Measurements from ENCODE around the gene CDK2AP2.
"Not testable (repeated sequence)": the region's sequence is repeated elsewhere in the genome, so short reads cannot be mapped to it uniquely, and the experiment has no call there.

Gene CDK2AP2, protein sequence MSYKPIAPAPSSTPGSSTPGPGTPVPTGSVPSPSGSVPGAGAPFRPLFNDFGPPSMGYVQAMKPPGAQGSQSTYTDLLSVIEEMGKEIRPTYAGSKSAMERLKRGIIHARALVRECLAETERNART

DNA sequence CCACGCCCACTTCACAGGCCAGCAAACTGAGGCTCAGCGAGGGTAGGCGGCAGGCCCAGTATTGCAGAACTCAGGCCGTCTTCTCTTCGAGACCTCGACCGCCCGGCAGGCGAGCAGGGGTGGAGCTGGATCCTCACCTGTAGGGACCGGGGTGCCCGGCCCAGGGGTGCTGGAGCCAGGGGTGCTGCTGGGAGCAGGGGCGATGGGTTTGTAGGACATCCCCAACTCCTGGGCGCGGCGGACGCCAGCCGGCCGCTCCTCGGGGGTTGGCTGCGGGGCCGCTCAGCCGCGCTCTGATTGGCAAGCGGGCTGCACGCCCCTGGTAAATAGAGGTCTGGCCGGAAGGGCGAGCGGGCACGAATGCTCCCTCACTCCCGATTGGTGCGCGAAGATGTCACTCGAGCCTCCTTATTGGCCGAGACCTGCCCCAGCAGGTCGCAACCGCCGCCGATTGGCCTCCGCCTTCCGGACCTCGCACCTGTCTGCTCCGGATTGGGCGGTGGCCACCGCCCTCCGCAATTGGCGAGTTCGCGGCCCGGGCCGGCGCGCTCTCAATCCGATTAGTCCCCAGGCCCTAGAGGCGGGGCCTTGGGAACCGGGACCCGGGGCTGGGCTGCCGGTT lies at the start of gene CDK2AP2:
CDK2AP2 (minus strand) TSS at position 299 of the 622 bp plus-strand sequence; CDS start at position 219, 80 bp downstream.
- DNase-seq: peak; percentile 99 to 100 (median 100)

DNA sequence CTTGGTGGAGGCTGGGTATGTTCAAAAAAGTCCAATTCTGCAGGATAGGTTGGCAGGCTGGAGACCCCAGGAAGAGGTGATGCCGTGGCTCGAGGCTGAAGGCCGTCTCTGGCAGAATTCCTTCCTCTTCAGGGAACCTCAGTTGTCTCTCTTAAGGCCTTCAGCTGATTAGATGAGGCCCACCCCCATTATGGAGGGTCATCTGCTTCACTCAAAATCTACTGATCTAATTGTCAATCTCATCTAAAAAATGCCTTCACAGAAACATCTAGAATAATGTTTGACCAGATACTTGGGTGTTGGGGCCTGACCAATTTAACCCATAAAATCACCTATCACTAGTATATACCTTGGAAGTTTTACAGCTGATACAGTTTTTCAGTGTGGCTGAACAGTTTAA lies 48.3 kb upstream of the CDK2AP2 start:
- DNase-seq: no peak

DNA sequence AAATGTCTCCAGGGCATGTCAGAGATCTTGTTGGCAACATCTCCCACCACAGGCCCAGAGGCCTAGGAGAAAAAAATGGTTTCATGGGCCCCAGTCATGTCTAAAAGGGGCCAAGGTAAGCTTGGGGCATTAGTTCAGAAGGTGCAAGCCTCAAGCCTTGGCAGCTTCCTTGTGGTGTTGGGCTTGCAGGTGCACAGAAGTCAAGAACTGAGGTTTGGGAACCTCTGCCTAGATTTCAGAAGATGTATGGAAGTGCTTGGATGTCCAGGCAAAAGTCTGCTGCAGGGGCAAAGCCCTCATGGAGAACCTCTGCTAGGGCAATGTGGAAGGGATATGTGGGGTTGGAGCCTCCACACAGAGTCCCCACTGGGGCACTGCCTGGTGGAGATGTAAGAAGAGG lies 43.7 kb upstream of the CDK2AP2 start:
- DNase-seq: not testable (repeated sequence)

DNA sequence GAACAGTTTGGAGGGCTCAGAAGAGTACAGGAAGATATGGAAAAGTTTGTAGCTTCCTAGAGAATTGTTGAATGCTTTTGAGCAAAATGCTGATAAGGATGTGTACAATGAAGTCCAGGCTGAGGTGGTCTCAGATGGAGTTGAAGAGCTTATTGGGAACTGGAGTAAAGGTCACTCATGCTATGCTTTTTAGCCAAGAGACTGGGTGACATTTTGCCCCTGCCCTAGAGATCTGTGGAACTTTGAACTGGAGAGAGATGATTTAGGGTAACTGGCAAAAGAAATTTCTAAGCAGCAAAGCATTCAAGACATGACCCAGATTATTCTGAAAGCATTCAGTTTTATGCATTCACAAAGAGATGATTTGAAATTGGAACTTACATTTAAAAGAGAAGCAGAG lies 43.2 kb upstream of the CDK2AP2 start:
- DNase-seq: no peak

DNA sequence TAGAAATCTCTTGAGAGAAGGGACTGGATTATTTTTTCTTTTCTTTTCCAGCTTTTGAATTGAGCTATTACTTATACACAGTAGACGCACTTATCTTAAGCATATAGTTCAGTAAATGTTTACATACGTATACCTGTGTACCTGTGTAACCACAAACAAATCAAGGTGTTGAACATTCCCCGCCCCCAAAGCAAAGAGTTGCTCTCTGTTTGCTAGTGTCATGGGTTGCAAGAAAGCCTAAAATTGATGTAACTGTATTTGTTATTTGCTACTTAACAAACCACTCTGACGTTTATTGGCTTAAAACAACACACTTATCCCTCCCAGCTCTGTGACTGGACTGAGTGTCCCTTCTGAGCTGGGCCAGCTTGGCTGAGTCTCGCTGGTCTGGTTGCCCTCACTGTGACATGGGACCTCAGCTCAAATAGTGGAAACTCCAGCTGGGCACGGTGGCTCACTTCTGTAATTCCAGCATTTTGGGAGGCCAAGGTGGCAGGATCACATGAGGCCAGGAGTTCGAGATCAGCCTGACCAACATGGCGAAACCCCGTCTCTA lies 40.7 kb upstream of the CDK2AP2 start:
- DNase-seq: no peak

DNA sequence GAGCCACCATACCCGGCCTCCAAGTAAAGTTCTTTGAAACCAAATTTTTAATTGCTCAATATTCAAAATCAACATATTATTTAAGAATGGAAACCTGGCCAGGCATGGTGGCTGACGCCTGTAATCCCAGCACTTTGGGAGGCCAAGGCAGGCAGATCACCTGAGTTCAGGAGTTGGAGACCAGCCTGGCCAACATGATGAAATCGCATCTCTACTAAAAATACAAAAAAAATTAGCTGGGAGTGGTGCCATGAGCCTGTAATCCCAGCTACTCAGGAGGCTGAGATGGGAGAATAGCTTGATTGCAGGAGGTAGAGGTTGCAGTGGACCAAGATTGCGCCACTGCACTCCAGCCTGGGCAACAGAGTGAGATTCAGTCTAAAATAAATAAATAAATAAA lies 40.1 kb upstream of the CDK2AP2 start:
- DNase-seq: not testable (repeated sequence)

DNA sequence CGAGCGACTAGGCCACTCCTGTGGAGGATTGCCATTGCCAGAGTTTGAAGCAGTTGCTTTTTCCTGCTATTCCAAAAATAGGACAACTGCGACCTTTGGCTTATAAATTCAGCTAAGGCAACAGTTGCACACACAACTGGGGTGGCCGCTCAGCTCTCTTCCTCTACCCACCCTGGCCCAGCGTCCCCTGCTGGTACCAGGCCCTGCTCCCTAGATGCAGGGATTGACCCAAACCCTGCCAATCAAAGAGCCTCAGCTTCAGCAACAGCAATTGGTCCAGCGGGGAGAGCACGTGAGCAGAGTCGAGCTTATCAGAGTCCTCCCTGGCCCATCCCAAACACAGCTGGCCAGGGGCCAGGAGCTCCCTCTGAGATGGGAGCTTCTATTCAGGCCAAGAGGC lies 37.3 kb upstream of the CDK2AP2 start:
- peak in 1 of 3 experiments; percentile 14 for DNase-seq

DNA sequence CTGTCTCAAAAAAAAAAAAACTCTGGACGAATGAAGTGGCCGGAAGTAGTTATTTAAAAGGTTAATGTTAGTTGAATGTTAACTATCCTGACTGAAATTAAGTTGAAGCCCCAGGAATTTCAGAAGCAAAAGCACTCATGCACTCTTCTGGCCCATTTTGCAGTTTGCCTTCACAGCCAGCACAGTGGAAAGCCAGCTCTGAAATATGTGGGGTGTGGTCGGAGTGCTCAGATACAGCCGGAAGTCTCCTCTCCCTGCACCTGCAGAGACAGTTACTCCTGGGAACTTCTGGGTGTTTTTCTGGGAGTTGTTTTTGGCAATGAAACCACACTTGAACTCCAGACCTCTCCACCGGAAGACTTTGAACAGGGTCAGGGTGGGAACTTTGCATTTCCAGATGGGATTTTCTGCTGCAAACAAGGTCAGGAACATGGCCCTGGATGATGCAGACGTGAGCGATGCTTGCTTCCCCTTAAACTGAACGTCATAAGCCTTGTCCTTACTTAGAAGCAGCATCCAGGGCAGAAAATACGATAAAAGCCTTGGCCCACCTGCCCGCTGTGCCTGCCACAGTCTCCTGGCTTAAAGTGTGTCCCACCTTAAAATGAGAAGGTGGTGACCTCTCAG lies 36.8 kb upstream of the CDK2AP2 start:
- no peak for DNase-seq

DNA sequence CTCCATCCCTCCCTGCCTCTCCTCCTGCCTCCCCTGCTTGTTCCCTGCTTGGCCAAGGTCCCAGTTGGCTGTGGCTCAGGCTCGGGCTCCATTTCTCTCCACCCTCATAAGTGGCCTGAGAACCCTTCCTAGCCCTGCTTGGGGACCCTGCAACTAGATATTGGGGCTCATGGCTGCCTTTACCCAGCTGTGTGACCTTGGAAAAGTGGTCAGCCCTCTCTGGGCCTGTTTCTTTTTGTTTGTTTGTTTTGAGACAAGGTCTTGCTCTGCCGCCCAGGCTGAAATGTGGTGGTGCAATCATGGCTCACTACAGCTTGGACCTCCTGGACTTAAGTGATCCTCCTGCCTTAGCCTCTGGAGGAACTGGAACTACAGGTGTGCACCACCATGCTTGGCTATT lies 35.6 kb upstream of the CDK2AP2 start:
- DNase-seq: no peak

DNA sequence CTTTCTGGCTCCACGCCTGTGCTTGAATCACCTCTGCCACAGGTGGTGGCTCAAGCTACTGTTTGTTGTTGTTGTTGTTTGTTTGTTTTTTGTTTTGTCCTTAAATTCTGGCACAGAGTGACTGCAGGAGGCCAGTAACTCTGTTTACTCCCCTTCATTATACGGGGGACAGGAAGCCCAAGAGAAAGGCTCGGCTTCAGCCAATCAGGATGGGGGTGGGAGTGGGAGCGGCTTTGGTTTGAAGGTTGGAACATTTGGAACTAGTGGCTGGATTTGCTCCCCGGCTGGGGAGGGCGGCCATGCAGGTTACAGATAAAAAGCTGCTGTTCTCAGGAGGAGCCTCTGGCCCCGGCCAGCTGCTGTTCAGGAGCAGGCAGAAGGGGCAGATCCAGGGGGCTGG lies 35.0 kb upstream of the CDK2AP2 start:
- DNase-seq: no peak

DNA sequence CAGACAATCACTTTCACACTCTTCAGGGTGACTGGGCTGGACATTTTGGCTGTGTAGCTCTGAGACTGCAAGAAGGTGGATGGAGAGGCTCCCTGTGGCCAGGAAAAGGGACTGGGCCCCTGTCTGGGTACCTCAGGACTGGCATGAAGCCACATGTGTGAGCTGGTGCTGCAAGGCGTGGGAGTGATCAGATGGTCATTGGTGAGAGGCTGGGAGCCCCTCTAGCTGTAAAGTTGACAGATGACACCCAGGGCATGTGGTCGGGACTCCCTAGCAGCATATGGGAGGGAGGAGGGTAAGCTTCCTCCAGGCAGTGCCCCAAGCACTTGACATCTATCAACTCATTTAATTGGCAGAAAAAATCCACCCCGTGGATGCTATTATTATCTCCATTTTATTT lies 34.2 kb upstream of the CDK2AP2 start:
- no peak for DNase-seq

DNA sequence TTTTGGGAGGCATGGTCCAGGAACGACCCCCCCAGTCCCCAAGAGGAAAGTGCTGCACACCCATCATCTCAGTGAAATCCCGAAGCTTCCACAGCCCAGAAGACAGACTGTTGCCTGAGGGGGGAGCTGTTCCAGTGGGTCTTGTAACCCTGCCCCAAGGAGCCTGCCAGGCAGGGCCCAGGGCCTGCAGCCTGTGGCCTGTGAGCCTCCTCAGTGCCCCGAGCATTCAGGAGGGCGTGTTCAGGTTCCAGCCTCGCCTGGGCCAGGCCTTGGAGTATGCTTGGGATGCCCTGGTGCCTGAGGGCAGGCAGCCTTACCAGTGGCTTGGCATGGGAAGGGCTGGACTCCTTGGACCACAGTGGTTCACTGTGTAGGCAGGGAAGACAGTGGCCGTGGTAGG lies 33.2 kb upstream of the CDK2AP2 start:
- no peak for DNase-seq

DNA sequence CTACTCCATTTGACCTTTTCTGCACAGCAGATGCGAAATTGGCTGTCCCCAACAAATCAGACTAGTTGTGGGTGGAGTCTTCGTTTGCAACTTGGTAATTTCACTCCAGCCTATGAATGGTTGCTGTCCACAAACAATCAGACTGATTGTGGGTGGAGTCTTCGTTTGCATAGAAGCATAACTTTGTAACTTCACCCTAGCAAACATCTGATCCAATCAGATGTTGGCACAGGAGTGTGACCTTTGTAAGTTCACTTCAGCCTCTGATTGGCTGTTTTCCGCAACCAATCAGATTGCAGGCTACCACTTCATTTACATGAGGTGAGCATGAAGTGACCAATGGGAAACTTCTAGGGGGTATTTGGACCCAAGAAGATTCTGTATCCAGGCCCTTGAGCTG lies 31.6 kb upstream of the CDK2AP2 start:
- DNase-seq: no peak

DNA sequence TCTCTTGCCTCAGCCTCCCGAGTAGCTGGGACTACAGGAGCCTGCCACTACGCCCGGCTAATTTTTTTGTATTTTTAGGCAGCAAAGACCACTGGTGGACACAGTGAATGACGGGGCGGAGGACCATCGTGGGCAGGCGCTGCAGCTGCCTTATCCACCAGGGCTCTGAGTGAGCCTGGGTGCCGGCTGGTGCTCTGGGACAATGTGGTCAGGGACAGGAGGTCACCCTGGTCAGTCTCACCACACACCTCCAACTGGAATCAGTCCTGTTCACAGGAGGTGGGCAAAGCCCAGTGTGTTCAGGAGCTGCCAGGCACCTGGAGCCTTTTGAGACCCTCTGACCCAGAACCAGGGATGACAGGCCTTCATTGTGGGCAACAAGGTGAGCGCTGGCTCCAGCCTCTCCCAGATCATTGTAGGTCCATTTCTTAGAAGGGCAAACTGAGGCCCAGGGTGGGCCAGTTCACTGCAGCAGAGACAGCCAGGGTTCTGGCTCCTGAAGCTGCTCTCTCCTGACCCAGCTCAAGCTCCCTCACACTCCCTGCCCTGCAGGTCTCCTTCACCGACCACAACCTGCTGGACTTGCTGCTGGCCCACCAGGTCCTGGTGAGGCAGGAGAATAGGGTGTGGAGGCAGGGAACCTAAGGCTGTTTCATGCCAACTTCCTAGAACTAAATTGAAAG lies 31.0 kb upstream of the CDK2AP2 start:
- DNase-seq: no peak

DNA sequence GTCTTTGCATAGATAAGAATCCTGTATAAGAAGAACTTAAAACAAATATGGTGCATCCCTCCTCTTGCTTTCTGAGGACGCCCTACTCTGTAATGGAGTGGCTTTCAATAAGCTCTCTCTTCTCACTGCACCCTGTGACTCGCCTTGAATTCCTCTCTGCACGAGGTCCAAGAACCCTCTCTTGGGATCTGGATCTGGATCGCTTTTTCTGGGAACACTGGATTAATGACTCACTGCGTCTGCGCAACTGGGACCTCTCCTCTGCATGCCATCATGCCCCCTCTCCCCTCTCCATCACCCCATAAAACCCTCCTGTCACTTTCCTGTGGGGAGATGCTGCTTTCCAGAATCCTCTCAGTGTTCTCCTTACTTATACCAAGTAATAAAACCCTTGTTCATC lies 30.3 kb upstream of the CDK2AP2 start:
- no peak for DNase-seq

DNA sequence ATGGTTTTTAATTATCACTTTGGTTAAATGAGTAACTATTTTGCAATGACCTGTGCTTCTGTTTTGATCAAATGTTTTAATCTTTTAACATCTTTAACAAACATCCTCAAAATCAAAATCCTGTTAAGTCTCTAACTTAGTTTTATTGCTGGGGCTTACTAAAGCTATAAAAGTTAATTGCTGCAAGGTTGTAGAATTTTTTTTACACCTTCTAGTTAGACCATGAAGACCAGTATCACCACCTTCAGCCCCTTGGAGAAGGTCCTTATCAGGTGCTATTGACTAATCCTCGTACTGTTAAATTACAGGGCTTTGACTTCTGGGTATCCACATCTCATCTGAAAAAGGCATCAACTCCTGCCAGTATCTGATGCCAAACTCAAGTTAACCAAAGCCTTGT lies 27.6 kb upstream of the CDK2AP2 start:
- DNase-seq: no peak

DNA sequence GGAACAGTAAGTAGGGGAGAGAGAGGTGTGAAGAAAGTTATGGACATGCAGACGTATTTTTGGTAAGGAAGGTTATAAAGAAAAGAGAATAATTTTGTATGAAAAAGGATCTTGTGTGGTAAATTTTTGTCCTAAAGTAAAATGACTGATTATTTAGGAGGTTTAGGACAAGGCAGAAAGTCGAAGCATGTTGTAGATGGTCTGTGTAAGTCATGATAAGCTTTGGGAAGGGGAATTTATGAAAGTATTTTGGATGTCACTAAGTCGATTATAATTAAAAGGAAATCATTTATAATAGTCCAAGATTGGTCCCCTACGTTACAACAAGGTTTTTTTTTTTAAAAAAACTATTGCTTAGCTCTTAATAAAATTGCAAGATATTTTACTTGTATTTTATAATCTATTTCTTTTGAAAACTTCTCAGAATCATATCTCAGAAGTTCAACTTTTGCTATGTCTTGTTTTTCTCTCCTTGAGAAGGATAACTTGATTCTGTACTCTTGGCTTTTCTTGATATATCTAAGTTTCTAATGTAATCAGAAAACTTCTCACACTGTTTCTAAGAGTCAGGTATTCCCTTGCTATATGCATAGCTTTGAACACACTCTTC lies 26.2 kb upstream of the CDK2AP2 start:
- peak in 2 of 3 experiments; percentile 7 to 28 for DNase-seq

DNA sequence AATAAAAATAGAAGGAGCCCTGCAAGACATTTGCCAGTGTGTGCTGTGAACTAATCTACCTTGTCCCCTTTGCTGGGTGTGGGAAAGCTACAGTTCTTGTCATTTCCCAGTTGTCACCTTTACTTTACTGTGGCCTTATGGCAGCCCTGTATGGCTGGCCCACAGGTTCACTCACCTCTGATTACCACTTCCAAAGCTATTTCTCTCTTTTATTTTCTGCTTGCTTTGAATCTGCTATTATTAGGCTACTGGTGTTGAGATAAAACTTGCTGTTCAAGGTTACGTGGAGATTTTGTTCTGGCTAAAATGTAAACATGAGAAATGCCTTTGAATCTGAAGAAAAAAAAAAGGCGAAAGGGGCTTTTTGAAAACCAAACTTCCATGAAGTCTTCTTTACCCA lies 24.9 kb upstream of the CDK2AP2 start:
- no peak for DNase-seq

DNA sequence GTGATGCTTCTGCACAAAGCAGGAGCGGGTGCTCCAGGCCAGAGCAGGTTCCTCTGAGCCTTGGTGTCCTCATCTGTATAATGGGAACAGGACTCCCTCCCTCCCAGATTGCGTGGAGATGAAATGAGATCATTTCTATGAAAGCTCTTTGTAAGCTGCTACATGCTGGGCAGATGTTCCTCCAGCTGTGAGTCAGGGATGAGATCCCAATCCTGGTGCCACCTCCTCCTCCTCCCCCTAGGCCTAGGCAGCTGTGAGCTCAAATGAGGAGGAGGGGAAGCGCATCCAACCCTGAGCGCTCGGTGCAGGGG lies 22.3 kb upstream of the CDK2AP2 start:
- no peak for DNase-seq

DNA sequence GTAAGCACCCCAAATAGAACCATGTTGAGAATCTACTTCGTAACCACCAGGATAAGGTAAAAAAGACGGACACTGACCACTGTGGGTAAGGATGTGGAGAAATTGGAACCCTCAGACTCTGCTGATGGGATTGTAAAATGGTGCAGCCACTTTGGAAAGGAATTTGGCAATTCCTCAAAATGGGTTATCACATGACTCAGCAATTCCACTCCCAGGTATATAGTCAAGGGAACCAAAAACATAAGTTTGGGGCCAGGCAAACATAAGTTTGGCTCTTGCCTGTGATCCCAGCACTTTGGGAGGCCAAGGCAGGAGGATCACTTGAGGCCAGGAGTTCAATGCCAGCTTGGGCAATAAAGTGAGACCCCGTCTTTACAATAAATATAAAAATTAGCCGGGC lies 20.4 kb upstream of the CDK2AP2 start:
- no peak for DNase-seq

DNA sequence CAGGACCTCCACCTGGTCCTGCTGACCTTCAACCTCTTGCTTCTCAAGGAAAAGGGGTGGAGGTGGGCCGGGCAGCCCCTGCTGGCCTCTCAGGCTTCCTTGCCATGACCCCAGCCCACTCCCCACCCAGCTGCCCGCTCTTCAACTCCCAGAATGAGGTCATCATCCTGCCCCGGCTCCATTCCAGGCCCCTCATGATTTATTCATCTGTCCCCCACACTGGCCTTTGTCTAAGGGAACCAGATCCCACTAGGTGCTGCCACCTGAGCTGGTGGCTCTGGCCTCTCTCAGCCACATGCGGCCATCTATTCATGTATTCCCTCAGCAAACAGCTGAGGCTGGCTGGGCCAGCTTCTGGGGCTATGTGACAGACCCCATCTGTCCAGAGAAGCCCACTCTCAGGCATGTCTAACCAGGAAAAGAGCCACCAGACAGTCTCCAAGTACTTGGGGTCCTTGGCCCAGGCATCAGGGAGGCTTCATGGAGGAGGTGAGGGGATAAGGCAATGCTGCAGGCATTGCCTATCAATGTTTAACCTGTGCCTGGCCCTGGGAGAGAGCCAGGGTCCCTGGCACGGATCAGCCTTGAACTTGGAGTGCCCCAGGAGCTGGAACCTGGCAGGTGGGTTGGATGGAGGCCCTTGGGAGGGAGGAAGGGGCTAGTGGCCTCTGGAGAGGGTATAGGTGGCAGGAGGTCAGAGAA lies 17.5 kb upstream of the CDK2AP2 start:
- DNase-seq: no peak

DNA sequence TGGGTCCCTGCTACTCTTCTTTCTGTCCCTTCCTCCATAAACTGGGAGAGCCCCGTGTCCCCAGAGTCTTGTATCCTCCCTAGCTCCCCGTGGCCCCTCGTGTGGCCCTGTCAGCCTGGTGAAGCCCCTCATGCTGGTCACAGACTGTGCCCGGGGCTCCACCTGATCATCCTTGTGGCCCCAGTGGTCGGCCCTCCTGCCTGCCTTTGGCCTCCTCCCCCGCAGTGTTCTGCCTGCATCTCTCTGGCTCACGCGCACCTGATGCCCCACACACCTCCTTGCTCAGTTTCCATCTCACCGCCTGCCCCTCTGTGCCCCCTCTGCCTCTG lies 16.5 kb upstream of the CDK2AP2 start:
- no peak for DNase-seq

Data from NCI-H1417 (cell line).